Ramos (cell line): ENCODE measurements around the gene GMPS.
"Not testable (repeated sequence)": the region's sequence is repeated elsewhere in the genome, so short reads cannot be mapped to it uniquely, and the experiment has no call there.

Experiments
- in situ Hi-C: fragments of 300-500 bp; cut with MboI; formaldehyde crosslinking; loops from one replicate; pipeline ENCODE4 v1.14.3; 2022; ENCODE audit warnings: low sequenced_read_pairs; ENCODE audit not compliant: unreplicated experiment

Gene GMPS

GRCh38 chr3:155870133-155870944, at the start of gene GMPS:
Gene GMPS (plus strand): TSS chr3:155870650. CDS start chr3:155870871, 221 bp downstream.
- in situ Hi-C loops = loop anchor here (25.0 kb wide), 2 partner anchors 783 to 1292 kb away; partner anchors contain the start of genes CCNL1 and MME

DNA sequence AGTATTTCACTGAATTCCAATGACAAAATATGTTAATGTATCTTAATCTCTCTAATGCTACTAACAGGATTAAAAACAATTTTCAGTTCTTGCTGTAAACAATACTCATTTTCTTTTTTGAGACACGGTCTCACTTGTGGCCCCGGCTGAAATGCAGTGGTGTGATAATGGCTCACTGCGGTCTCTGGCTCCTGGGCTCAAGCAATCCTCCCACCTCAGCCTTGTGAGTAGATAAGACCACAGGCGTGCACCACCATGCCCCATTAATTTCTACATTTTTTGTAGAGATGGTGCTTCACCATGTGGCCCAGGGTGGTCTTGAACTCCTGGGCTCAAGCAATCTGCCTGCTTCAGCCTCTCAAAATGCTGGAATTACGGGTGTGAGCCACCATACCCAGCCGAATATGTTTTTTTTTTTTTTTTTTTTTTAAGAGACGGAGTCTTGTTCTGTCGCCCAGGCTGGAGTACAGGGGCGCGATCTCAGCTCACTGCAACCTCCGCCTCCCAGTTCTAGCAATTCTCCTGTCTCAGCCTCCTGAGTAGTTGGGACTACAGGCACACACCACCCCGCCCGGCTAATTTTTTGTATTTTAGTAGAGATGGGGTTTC, 41.9 kb upstream of the GMPS start:
- in situ Hi-C loops = not testable (repeated sequence)

- in situ Hi-C loops = no loop called here
Observed at GRCh38 chr3:155835341-155836071, 34.9 kb upstream of the GMPS start.

- in situ Hi-C loops = no loop called here
Observed at GRCh38 chr3:155843569-155843968, 26.9 kb upstream of the GMPS start.

- in situ Hi-C loops = no loop called here
Observed at GRCh38 chr3:155846119-155846518, 24.3 kb upstream of the GMPS start.

DNA sequence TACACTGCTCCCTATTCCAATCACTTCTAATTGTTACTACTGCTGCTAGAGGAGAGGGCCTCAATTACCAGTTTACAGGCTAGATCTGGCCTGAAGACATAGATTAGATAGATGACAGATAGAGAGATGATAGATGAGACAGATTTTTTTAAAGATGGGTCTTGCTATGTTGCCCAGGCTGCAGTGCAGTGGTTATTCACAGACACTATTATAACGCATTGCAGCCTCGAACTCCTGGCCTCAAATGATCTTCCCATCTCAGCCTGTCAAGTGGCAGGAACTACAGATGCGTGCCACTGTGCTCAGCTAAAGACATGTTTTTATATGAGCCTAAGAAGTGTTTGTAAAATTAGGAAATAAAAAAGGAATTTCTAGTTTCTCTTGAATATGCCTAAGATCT, 22.5 kb upstream of the GMPS start:
- in situ Hi-C loops = no loop called here

DNA sequence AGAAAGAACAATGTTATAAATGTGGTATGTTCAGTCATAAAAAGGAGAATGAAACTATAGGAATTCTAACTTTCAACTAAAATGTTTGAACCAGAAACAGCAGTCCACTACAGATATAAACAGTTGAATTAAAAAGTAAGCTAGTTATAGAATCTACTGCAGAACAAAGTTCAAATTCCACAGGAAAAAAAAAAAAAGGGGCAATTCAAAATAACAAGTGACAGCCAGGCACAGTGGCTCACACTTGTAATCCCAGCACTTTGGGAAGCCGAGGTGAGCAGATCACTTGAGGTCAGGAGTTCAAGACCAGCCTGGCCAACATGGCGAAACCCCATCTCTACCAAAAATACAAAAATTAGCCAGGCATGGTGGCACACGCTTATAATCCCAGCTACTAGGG, 21.0 kb upstream of the GMPS start:
- in situ Hi-C loops = not testable (repeated sequence)

DNA sequence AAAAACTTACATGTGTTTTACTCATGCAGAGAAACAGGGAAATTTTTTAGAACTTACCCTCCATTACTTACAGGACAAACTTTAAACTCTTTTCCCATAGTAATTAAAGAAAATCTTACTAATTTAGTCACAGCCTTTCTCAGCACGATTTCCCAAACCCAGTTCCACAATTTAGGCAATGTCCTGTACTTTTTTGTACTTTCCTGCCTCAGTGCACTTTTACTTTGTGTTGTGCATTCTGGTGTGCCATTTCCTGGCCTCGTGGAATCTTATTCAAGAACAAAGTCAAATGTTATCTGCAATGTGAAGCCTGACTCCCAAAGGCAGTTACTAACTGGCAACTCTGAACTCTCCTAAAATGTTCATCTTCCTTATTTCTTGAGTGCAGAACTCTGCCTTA, 18.1 kb upstream of the GMPS start:
- in situ Hi-C loops = loop anchor here (25.0 kb wide), 2 partner anchors 765 to 1310 kb away; partner anchors contain the start of genes CCNL1 and MME

DNA sequence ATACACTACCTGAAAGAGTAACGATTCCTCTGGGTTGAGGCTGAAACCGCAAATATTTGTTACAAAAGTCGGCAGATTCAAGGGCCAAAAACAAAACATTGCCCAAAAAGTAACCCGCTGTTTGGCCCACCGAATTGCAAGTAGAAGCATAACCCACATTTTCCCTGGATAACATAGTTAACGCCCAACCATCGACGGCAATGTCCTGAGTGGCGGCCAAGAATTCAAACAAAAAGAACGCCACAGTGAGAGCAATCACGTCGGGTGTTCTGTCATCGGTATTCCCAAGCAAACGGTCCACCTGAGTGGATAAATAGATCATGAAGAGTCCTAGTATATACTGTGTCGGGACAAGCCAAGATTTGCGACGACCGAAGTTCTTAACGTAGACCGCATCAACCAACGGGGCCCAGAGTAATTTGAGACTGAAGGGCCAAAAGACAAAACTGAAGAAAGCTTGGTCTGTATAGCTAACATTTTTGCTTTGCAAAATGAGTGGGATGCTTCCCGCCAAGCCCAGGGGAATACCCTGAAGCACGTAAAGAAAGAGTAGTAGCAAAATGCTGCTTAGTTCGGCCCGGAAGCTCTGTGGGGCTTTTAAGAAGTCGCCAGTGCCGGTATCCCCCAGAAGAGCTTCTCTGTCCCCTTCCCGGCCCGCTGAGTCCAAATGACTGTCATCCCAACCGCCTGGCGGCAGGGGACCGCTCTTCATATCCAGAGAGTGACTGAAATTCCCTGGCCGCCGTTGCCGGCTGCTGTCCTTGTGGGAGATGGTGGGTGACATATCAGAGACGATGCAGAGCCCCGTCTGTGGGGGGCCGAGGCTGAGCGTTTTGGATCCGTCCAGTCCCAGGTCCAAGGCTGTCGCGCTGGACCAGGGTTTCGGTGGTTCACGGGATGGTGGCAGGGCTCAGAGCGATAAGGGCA, 17.0 kb upstream of the GMPS start:
- in situ Hi-C loops = loop anchor here (25.0 kb wide), 2 partner anchors 766 to 1309 kb away; partner anchors contain the start of genes CCNL1 and MME

DNA sequence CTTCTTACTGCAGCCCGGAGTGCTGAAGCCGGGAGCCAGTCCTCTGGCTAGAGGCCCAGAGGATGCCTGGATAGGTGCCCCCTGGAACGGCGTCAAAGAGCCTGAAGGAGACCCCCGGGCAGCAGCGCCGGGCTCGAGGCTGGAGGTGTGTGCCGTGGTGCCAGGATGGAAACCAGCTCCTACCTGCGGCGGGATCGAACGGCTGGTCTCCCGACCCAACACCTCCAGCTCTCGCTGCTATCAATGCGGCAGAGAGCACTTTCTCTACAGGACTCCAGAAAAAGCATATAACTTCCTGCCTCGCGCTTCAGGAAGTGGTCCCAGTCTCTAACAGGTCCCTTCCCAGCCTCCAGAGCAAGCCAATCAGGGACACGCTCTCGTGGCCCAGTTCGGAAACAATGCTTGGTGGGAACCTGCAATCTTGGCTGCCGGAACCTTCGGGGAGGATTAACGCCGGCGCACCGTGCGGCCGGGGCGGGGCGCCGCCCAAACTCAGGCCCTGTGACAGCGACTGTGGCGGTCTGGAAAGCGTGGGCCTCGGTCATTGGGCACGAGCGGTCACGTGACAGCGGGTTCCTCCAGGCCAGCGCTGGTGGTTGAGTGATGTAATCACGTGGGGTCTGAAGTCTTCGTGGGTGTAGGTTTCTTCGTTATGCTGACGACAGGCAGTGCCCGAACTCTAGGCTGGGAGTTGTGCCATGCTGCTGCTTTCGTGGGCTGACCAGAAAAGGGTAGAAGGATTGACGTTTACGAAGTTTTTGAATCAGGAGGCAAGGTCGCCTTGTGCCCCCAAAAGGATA, 16.1 kb upstream of the GMPS start, which contains the start of gene SLC33A1:
TSS of gene SLC33A1 (minus strand) at position 287 of the 800 bp plus-strand sequence. CDS start 430 bp downstream, outside the sequence.
- in situ Hi-C loops = loop anchor here (25.0 kb wide), 2 partner anchors 767 to 1308 kb away; partner anchors contain the start of genes CCNL1 and MME

- in situ Hi-C loops = loop anchor here (25.0 kb wide), 2 partner anchors 773 to 1302 kb away; partner anchors contain the start of genes CCNL1 and MME
Observed at GRCh38 chr3:155859859-155860258, 10.6 kb upstream of the GMPS start.

DNA sequence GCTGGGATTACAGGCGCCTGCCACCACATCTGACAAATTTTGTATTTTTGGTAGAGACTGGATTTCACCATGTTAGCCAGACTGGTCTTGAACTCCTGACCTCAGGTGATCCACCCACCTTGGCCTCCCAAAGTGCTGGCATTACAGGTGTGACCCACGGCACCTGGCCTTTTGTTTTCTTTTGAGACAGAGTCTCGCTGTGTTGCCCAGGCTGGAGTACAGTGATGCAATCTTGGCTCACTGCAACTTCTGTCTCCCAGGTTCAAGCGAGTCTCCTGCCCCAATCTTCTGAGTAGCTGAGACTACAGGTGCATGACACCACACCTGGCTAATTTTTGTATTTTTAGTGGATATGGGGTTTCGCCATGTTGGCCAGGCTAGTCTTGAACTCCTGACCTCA, 10.0 kb upstream of the GMPS start:
- in situ Hi-C loops = loop anchor here (25.0 kb wide), 2 partner anchors 773 to 1302 kb away; partner anchors contain the start of genes CCNL1 and MME

- in situ Hi-C loops = loop anchor here (25.0 kb wide), 2 partner anchors 774 to 1301 kb away; partner anchors contain the start of genes CCNL1 and MME
Observed at GRCh38 chr3:155861476-155862183, 8.8 kb upstream of the GMPS start.

- in situ Hi-C loops = loop anchor here (25.0 kb wide), 2 partner anchors 775 to 1300 kb away; partner anchors contain the start of genes CCNL1 and MME
Observed at GRCh38 chr3:155862290-155862982, 8.0 kb upstream of the GMPS start.

DNA sequence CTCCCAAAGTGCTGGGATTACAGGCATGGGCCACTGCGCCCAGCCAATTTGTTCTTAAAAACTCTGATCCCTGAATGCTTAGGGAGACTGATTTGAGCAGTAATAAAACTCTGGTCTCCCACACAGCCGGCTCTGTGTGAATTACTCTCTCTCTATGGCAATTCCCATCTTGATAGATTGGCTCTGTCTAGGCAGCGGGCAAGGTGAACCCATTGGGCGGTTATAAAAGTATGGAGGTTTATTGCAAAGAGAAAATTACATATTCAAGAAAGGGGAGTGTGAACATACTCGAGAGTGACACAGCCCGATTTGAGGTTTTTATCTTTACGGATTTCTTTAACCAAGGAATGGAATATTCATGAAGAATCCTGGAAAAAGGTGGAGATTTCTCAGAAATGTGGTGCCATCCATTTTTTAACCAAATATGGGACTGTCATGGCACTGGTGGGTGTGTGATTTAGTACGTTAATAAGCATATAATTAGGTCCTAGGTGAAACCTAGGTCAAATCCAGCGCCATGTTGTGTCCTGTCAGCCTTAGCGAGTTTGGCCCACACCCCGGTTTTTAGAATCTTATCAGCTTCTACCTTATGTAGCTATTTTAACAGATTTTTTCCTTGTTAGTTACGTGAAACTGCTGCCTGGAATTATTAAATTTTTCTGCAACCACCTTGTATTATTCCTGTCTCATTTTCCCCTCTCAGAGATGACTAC, 7.2 kb upstream of the GMPS start:
- in situ Hi-C loops = loop anchor here (25.0 kb wide), 2 partner anchors 776 to 1299 kb away; partner anchors contain the start of genes CCNL1 and MME

- in situ Hi-C loops = loop anchor here (25.0 kb wide), 2 partner anchors 782 to 1293 kb away; partner anchors contain the start of genes CCNL1 and MME
Observed at GRCh38 chr3:155869691-155870090, 759 bp upstream of the GMPS start.
